Neural cell (in vitro differentiated cells): ENCODE data around the gene TXNDC17. TPM values are rescaled to one million over a fixed set of nuclear protein-coding genes. Genes with fewer than 3 reads are reported as not detected.
"Not testable (repeated sequence)": the region's sequence is repeated elsewhere in the genome, so short reads cannot be mapped to it uniquely, and the experiment has no call there.

Source experiments
- H2AFZ ChIP-seq: fragments of 200-600, 300-800 bp; sonication (generic), shearing (Covaris generic); 2 replicates; pipeline ENCODE4 v1.6.0; 2014; ENCODE audit warnings: low read depth, mild to moderate bottlenecking, antibody characterized with exemption, low read length, moderate library complexity
- H3F3A ChIP-seq: fragments of 200-600 bp; shearing (Covaris generic); 2 replicates; pipeline ENCODE4 v1.6.1; 2016; ENCODE audit warnings: mild to moderate bottlenecking, moderate library complexity, mixed read lengths, antibody characterized with exemption, low read length; ENCODE audit not compliant: insufficient read depth, poor library complexity, severe bottlenecking
- H3K27ac ChIP-seq: fragments of 200-600, 300-800 bp; sonication (generic), shearing (Covaris generic); 2 replicates; pipeline ENCODE4 v1.5.1; 2014; ENCODE audit warnings: mild to moderate bottlenecking, low read length, moderate library complexity
- H3K27me3 ChIP-seq: fragments of 300-800, 200-600 bp; sonication (generic), shearing (Covaris generic); 2 replicates; pipeline ENCODE4 v1.6.0; 2014; ENCODE audit warnings: mild to moderate bottlenecking, low read depth, low read length, moderate library complexity; ENCODE audit not compliant: insufficient read depth
- H3K36me3 ChIP-seq: fragments of 300-800, 200-600 bp; sonication (generic), shearing (Covaris generic); 2 replicates; pipeline ENCODE4 v1.5.1; 2014; ENCODE audit warnings: mild to moderate bottlenecking, antibody characterized with exemption, low read length, moderate library complexity; ENCODE audit not compliant: insufficient read depth
- H3K4me2 ChIP-seq: fragments of 300-800, 200-600 bp; sonication (generic), shearing (Covaris generic); 2 replicates; pipeline ENCODE4 v1.6.0; 2014; ENCODE audit warnings: mild to moderate bottlenecking, low read length
- H3K4me3 ChIP-seq: fragments of 300-800, 200-600 bp; sonication (generic), shearing (Covaris generic); 2 replicates; pipeline ENCODE4 v1.5.1; 2014; ENCODE audit warnings: mild to moderate bottlenecking, low read length, moderate library complexity
- H3K79me2 ChIP-seq: fragments of 200-600 bp; shearing (Covaris generic); replicated peaks from 2 replicates; pipeline ENCODE4 v1.6.0; 2014; ENCODE audit warnings: mild to moderate bottlenecking, low read length, moderate library complexity; ENCODE audit not compliant: insufficient read depth
- H3K9ac ChIP-seq: fragments of 300-800, 200-600 bp; sonication (generic), shearing (Covaris generic); 2 replicates; pipeline ENCODE4 v1.6.1; 2016; ENCODE audit warnings: mild to moderate bottlenecking, low read length, mixed read lengths
- H3K9me2 ChIP-seq: fragments of 200-600 bp; shearing (Covaris generic); 2 replicates; pipeline ENCODE4 v1.6.1; 2016; ENCODE audit warnings: mild to moderate bottlenecking, low read length, mixed read lengths; ENCODE audit not compliant: insufficient read depth
- H3K9me3 ChIP-seq: fragments of 200-600, 300-800 bp; sonication (generic), shearing (Covaris generic); 2 replicates; pipeline ENCODE4 v1.6.1; 2016; ENCODE audit warnings: mild to moderate bottlenecking, mixed run types, low read length, moderate library complexity, mixed read lengths
- H4K20me1 ChIP-seq: fragments of 200-600 bp; shearing (Covaris generic); 2 replicates; pipeline ENCODE4 v1.6.1; 2016; ENCODE audit warnings: mild to moderate bottlenecking, mixed run types; ENCODE audit not compliant: insufficient read depth
- EP300 ChIP-seq: fragments of 450-650 bp; conservative IDR thresholded peaks from 2 replicates; pipeline ENCODE4 v1.6.1; 2014; ENCODE audit warnings: antibody characterized with exemption, mild to moderate bottlenecking, moderate library complexity; ENCODE audit not compliant: poor library complexity, severe bottlenecking
- EZH2 ChIP-seq: fragments of 200-600, 300-800 bp; shearing (Covaris generic), sonication (generic); IDR thresholded peaks from 2 replicates; pipeline ENCODE4 v1.6.1; 2014; ENCODE audit warnings: antibody characterized with exemption, low read length, borderline replicate concordance, mild to moderate bottlenecking; ENCODE audit not compliant: insufficient read depth, poor library complexity, severe bottlenecking
- MXI1 ChIP-seq: fragments of 450-650 bp; conservative IDR thresholded peaks from 2 replicates; pipeline ENCODE4 v1.6.1; 2014; ENCODE audit warnings: antibody characterized with exemption, mild to moderate bottlenecking; ENCODE audit not compliant: poor library complexity, severe bottlenecking
- POLR2AphosphoS5 ChIP-seq: IDR thresholded peaks from 2 replicates; pipeline ENCODE4 v1.6.1; 2012
- RAD21 ChIP-seq: fragments of 450-650 bp; conservative IDR thresholded peaks from 2 replicates; pipeline ENCODE4 v1.6.1; 2014; ENCODE audit warnings: antibody characterized with exemption, mild to moderate bottlenecking, moderate library complexity
- SMC3 ChIP-seq: fragments of 450-650 bp; conservative IDR thresholded peaks from 2 replicates; pipeline ENCODE4 v1.6.1; 2014; ENCODE audit warnings: antibody characterized with exemption, mild to moderate bottlenecking, moderate library complexity; ENCODE audit not compliant: poor library complexity
- TAF1 ChIP-seq: IDR thresholded peaks from 2 replicates; pipeline ENCODE4 v1.6.1; 2012; ENCODE audit warnings: low read depth
- polyA plus RNA-seq: library from polyadenylated mRNA; depleted of rRNA; stranded (reverse); fragments of >200 nt; gene quantifications from 2 replicates; pipeline ENCODE4 v1.2.3, GENCODE V29; 2014
- TF ChIP-seq, protein P1 (sequence below): fragments of 450-650 bp; IDR thresholded peaks from 2 replicates; pipeline ENCODE4 v1.5.1; 2014; ENCODE audit warnings: antibody characterized with exemption, mild to moderate bottlenecking, moderate library complexity; ENCODE audit not compliant: poor library complexity, severe bottlenecking
- TF ChIP-seq, protein P2 (sequence below): IDR thresholded peaks from 2 replicates; pipeline ENCODE4 v1.6.1; 2012; ENCODE audit warnings: borderline replicate concordance

Gene TXNDC17
- polyA plus RNA-seq, 1 donor from 2014 or later: 216 TPM

DNA sequence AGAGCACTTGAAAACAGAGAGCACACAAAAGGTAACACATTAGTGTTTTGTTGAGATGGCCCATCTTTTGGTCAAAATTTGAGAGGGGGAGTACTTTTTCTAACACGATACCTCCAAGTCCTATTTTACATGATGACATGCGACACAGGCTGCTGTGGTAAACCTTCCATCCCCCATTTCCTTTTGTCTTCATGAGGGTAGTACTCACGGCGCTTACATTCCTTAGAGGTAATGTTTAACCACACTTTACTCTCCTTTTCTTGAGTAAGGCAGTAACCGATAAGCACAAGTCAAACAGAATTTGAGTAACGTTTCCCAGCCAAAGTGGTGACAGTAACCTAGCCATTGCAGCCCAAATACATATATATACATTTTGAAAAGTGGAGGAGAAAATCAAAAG lies 48.7 kb upstream of the TXNDC17 start:
- TF ChIP-seq, protein P1, sequence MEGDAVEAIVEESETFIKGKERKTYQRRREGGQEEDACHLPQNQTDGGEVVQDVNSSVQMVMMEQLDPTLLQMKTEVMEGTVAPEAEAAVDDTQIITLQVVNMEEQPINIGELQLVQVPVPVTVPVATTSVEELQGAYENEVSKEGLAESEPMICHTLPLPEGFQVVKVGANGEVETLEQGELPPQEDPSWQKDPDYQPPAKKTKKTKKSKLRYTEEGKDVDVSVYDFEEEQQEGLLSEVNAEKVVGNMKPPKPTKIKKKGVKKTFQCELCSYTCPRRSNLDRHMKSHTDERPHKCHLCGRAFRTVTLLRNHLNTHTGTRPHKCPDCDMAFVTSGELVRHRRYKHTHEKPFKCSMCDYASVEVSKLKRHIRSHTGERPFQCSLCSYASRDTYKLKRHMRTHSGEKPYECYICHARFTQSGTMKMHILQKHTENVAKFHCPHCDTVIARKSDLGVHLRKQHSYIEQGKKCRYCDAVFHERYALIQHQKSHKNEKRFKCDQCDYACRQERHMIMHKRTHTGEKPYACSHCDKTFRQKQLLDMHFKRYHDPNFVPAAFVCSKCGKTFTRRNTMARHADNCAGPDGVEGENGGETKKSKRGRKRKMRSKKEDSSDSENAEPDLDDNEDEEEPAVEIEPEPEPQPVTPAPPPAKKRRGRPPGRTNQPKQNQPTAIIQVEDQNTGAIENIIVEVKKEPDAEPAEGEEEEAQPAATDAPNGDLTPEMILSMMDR: no peak
- TF ChIP-seq, protein P2, sequence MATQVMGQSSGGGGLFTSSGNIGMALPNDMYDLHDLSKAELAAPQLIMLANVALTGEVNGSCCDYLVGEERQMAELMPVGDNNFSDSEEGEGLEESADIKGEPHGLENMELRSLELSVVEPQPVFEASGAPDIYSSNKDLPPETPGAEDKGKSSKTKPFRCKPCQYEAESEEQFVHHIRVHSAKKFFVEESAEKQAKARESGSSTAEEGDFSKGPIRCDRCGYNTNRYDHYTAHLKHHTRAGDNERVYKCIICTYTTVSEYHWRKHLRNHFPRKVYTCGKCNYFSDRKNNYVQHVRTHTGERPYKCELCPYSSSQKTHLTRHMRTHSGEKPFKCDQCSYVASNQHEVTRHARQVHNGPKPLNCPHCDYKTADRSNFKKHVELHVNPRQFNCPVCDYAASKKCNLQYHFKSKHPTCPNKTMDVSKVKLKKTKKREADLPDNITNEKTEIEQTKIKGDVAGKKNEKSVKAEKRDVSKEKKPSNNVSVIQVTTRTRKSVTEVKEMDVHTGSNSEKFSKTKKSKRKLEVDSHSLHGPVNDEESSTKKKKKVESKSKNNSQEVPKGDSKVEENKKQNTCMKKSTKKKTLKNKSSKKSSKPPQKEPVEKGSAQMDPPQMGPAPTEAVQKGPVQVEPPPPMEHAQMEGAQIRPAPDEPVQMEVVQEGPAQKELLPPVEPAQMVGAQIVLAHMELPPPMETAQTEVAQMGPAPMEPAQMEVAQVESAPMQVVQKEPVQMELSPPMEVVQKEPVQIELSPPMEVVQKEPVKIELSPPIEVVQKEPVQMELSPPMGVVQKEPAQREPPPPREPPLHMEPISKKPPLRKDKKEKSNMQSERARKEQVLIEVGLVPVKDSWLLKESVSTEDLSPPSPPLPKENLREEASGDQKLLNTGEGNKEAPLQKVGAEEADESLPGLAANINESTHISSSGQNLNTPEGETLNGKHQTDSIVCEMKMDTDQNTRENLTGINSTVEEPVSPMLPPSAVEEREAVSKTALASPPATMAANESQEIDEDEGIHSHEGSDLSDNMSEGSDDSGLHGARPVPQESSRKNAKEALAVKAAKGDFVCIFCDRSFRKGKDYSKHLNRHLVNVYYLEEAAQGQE: no peak
- no peaks in the 10 kb centered on the region for H3K9me2 ChIP-seq
- no peaks in the 10 kb centered on the region for H4K20me1 ChIP-seq
- H3K9ac ChIP-seq: no peak overlapping the region
- no peaks in the 10 kb centered on the region for H3K79me2 ChIP-seq
- peaks cover 4% of the 10 kb centered on the region for H3K36me3 ChIP-seq
- H3F3A ChIP-seq: no peaks in the 10 kb centered on the region
- H3K4me2 ChIP-seq: no peak overlapping the region
- no peak overlapping the region for H2AFZ ChIP-seq
- H3K27me3 ChIP-seq: no peaks in the 10 kb centered on the region
- no peak overlapping the region for H3K4me3 ChIP-seq
- no peak overlapping the region for H3K27ac ChIP-seq
- no peaks in the 10 kb centered on the region for H3K9me3 ChIP-seq

DNA sequence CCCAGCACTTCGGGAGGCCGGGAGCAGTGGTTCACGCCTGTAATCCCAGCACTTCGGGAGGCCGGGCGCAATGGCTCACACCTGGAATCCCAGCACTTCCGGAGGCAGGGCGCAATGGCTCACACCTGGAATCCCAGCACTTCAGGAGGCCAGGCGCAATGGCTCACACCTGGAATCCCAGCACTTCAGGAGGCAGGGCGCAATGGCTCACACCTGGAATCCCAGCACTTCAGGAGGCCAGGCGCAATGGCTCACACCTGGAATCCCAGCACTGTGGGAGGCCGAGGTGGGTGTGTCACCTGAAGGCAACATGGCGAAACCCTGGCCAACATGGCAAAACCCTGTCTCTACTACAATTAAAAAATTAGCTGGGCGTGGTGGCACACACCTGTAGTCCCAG lies 47.5 kb upstream of the TXNDC17 start:
- H3K4me2 ChIP-seq, H3K9me2 ChIP-seq, H3K9ac ChIP-seq, H3K36me3 ChIP-seq, H3K9me3 ChIP-seq, H3K27ac ChIP-seq, H4K20me1 ChIP-seq, H3K27me3 ChIP-seq, H3F3A ChIP-seq, H3K4me3 ChIP-seq, H2AFZ ChIP-seq, H3K79me2 ChIP-seq: not testable (repeated sequence)

DNA sequence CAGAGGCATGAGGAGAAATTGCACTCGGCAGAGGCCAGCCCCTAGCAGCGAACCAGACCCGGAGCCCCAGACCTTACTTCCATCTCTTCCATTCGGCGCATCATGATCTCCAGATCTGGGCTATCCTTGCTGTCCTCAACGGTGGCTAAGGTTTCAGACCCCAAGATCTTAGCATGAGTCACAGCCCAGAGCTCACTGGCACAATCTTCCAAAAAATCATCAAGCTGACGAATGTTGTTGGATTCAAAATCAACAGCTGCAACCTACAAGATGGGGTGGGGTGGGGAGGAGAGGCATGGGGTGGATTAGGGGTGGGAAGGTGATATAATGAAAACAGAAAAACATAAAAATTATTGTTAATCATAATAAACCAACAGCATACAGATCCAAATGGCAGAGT lies 44.8 kb upstream of the TXNDC17 start:
- TF ChIP-seq, protein P2: no peak
- TF ChIP-seq POLR2AphosphoS5: no peak
- TF ChIP-seq EP300: no peak
- no peak for TF ChIP-seq SMC3
- TF ChIP-seq, protein P1: no peak
- TF ChIP-seq MXI1: no peak
- TF ChIP-seq EZH2: no peak
- no peak for TF ChIP-seq RAD21
- TF ChIP-seq TAF1: no peak
- no peaks in the 10 kb centered on the region for H4K20me1 ChIP-seq
- H3K27me3 ChIP-seq: no peaks in the 10 kb centered on the region
- peaks cover 11% of the 10 kb centered on the region for H3K36me3 ChIP-seq
- H3K79me2 ChIP-seq: no peaks in the 10 kb centered on the region
- no peak overlapping the region for H3K4me3 ChIP-seq
- H2AFZ ChIP-seq: no peak overlapping the region
- H3K9me2 ChIP-seq: no peaks in the 10 kb centered on the region
- no peak overlapping the region for H3K27ac ChIP-seq
- no peak overlapping the region for H3K4me2 ChIP-seq
- no peak overlapping the region for H3K9ac ChIP-seq
- H3F3A ChIP-seq: no peaks in the 10 kb centered on the region
- no peaks in the 10 kb centered on the region for H3K9me3 ChIP-seq
